Stimulated activated effector memory CD8-positive, alpha-beta T cell treated with anti-CD3 and anti-CD28 coated beads, Interleukin-12 subunit alpha, Interleukin-12 subunit beta, amount 100 ng/mL, for 72 hours (primary cell): ENCODE results near the gene LPAR3.

Source experiments
- ATAC-seq: fragments of 150-1000 bp; cut with Tn5 transposase; 2 replicates; pipeline ENCODE4 v1.10.0; 2021
- DNase-seq, 2 donors: peaks; one replicate each; pipeline ENCODE4 v3.0.0; 2021 to 2022; ENCODE audit warnings: low spot score in 2 of 2
- H3K27ac Mint-ChIP-seq: one replicate; pipeline ENCODE4 v1.8.0; 2022; ENCODE audit warnings: mild to moderate bottlenecking, mixed read lengths
- H3K36me3 Mint-ChIP-seq: one replicate; pipeline ENCODE4 v1.8.0; 2022; ENCODE audit warnings: mild to moderate bottlenecking, mixed read lengths
- H3K4me1 Mint-ChIP-seq: one replicate; pipeline ENCODE4 v1.8.0; 2022; ENCODE audit warnings: mixed read lengths
- H3K4me3 Mint-ChIP-seq: one replicate; pipeline ENCODE4 v1.8.0; 2022; ENCODE audit warnings: mild to moderate bottlenecking, mixed read lengths
- H3K9me3 Mint-ChIP-seq: one replicate; pipeline ENCODE4 v1.8.0; 2022; ENCODE audit warnings: mixed read lengths

LPAR3 gene

GRCh38 chr1:84853741-84854721 is 39.0 kb downstream of the LPAR3 start:
- H3K9me3 Mint-ChIP-seq: no peaks in the 10 kb centered on the region
- peak; percentile 100 for ATAC-seq
- peak overlapping the region; percentile 87 for H3K27ac Mint-ChIP-seq
- DNase-seq: no peak
- no peak overlapping the region for H3K4me3 Mint-ChIP-seq
- no peaks in the 10 kb centered on the region for H3K36me3 Mint-ChIP-seq
- peaks cover 26% of the 10 kb centered on the region for H3K4me1 Mint-ChIP-seq

DNA sequence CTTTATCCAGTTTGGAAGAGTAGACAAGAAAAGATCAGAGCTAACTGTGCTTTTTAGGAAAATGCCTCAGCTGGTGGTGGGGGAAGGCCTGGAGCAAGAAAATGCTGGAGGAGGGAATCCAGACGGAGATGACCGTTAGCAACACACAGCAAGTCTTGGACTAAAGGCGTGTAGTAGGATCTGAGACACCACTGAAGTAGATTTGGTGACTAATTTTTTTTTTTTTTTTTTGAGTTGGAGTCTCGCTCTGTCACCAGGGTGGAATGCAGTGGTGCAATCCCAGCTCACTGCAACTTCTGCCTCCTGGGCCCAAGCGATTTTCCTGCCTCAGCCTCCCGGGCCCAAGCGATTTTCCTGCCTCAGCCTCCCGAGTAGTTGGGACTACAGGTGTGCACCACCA is 41.2 kb downstream of the LPAR3 start:
- DNase-seq (no peak), ATAC-seq (no peak)
- no peaks in the 10 kb centered on the region for H3K9me3 Mint-ChIP-seq
- H3K36me3 Mint-ChIP-seq: no peaks in the 10 kb centered on the region
- H3K27ac Mint-ChIP-seq: no peak overlapping the region
- peaks cover 40% of the 10 kb centered on the region for H3K4me1 Mint-ChIP-seq
- no peak overlapping the region for H3K4me3 Mint-ChIP-seq

GRCh38 chr1:84849357-84849975 is 43.5 kb downstream of the LPAR3 start:
- no peak overlapping the region for H3K27ac Mint-ChIP-seq
- H3K36me3 Mint-ChIP-seq: no peaks in the 10 kb centered on the region
- no peak overlapping the region for H3K4me3 Mint-ChIP-seq
- H3K4me1 Mint-ChIP-seq: peaks cover 27% of the 10 kb centered on the region
- ATAC-seq: no peak
- no peaks in the 10 kb centered on the region for H3K9me3 Mint-ChIP-seq
- peak in 1 of 2 donors; percentile 26 for DNase-seq

DNA sequence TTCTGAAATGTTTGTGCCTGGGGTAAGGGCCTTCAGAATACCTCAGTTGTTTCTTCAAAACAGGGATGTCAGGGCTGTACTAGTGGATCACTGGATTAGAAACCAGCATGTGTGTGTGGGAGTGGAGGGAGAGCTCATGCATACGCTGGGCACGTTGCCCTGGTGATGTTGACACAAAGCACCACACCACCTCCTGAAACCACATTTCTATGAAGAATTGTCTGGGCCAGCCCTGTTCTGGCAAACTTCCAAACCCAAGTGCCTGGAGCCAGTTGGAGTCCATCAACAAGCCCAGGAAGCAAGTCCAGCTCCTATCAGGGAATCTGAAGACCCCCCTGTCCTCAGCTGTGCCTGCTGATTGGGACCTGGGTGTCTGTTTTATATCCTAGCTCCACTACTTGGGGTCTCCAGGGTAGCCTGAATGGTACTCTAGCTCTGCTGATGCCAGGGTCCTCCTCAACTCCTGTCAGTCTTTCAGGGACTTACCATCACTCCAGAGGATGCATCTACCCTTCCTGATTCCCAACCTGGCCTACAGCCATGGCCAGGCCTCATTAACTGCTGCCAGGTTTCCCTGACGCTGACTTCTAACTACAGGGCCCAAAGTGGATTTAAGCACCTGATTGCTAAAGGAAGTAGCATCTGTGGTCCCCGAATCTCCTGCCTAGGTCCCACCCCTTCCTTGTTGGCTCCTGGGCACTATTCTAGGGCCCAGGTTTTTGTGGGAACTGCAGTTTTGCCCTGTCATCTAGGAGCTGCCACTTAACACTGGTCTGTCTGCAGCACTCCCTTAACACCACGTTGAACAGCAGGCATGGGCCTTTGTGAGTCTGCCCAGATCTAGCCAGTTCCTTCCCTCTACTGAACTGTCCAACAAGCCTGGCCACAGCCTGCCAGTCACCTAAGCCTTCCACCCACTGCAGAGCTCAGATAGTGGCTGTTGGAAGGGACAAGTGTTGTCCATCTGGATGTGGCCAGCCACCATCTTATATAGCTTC is 45.5 kb downstream of the LPAR3 start:
- Mint-ChIP-seq H3K4me1 (peaks cover 15% of the 10 kb centered on the region), H3K27ac (peak overlapping the region; percentile 79), H3K4me3 (no peak overlapping the region), H3K9me3 (no peaks in the 10 kb centered on the region), H3K36me3 (no peaks in the 10 kb centered on the region)
- DNase-seq (peak in 1 of 2 donors; percentile 44), ATAC-seq (peak; percentile 72)

GRCh38 chr1:84846387-84846786 is 46.6 kb downstream of the LPAR3 start:
- H3K4me1 Mint-ChIP-seq: peaks cover 15% of the 10 kb centered on the region
- no peaks in the 10 kb centered on the region for H3K9me3 Mint-ChIP-seq
- H3K27ac Mint-ChIP-seq: no peak overlapping the region
- DNase-seq: no peak
- ATAC-seq: no peak
- H3K36me3 Mint-ChIP-seq: no peaks in the 10 kb centered on the region
- H3K4me3 Mint-ChIP-seq: no peak overlapping the region

GRCh38 chr1:84845357-84845756 is 47.6 kb downstream of the LPAR3 start:
- Mint-ChIP-seq H3K36me3 (no peaks in the 10 kb centered on the region), H3K4me3 (no peak overlapping the region), H3K4me1 (peaks cover 15% of the 10 kb centered on the region), H3K9me3 (no peaks in the 10 kb centered on the region), H3K27ac (no peak overlapping the region)
- ATAC-seq (no peak), DNase-seq (no peak)

DNA sequence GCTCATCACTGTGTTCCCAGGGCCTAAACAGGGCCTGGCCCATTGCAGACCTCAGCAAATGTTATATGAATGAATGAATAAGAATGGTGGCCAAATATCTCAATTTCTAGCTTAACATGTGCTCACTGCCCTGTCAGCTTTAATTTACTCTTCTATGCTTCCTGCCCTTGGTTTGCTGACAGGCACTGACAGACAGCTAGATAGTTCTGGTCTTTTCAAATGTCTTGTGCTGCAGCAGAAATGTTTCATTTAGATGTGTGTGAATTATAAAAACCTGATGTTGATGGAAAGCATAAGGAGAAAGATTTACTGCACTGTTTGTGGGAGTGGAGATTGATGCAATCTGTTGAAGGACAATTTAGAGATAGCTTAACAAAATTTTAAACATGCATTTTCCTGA is 48.9 kb downstream of the LPAR3 start:
- no peaks in the 10 kb centered on the region for H3K36me3 Mint-ChIP-seq
- ATAC-seq: no peak

DNA sequence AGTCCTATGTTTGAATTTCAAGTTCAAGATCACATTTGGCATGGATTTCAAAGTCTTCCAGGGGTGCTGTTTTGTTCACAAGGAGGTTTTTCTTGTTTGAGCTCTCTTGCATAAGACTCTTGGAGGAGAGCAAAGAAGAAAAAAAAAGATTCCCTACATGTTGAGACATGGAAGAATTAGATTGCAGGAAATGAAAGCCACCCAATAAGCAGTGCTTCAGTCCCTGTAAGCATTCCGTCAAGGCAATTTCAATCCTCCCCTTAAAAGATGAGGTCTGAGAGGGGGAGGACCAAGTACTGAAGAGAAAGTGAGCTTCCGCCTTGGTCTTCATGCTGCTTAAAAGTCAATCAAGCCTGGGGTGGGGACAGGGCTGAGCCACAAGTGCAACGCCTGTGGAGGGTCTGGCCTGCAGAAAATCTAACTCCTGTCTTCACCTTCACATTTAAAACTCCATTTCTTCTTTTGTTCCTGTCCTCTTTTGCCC is 50.2 kb downstream of the LPAR3 start:
- Mint-ChIP-seq H3K27ac (no peak overlapping the region), H3K36me3 (no peaks in the 10 kb centered on the region), H3K9me3 (no peaks in the 10 kb centered on the region), H3K4me1 (peaks cover 10% of the 10 kb centered on the region), H3K4me3 (no peak overlapping the region)
- DNase-seq (no peak), ATAC-seq (no peak)

More for the DNA sequence above, 48.9 kb downstream of the LPAR3 start:
- DNase-seq: no peak
- Mint-ChIP-seq H3K27ac (no peak overlapping the region), H3K9me3 (no peaks in the 10 kb centered on the region), H3K4me1 (peaks cover 15% of the 10 kb centered on the region), H3K4me3 (no peak overlapping the region)

DNA sequence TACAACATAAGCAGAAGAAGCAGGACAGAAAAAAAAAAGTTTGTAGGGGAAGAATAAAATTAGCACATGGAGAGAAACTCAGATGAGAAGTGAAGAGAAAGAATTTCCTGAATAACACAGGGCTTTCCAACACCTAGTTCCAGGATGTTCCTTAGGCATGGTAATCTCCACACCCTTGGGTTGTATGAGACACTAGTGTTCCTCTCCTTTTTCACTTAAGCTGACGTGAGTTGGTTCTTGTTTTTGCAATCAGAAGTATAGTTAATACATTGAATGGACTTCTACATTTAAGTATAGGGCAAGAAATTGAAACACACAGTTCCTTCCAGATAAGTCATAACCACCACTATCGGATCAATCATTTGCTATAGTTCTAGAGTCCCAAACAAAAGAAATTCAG is 51.0 kb downstream of the LPAR3 start:
- Mint-ChIP-seq H3K27ac (no peak overlapping the region), H3K4me1 (peaks cover 2% of the 10 kb centered on the region), H3K4me3 (no peak overlapping the region), H3K36me3 (no peaks in the 10 kb centered on the region), H3K9me3 (no peaks in the 10 kb centered on the region)
- ATAC-seq: no peak
- DNase-seq: no peak

DNA sequence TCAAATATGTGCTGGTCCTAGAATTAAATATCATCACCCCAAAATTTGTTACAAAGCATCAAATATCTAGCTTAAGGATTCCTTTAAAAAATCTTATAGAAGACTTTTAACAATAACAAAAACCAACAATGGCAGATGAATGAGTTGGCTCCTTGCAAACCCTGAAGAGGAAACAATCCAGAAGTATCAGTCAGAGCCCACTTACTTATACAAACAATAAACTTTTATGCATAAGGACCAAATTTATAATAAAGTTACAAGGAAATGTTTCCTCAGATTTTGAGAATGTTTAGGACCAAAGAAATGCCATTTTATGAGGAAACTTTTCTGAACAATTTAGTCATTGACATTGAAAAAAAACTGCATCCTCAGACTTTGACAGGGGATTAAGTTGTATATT is 52.7 kb downstream of the LPAR3 start:
- H3K4me3 Mint-ChIP-seq: no peak overlapping the region
- H3K27ac Mint-ChIP-seq: no peak overlapping the region
- no peaks in the 10 kb centered on the region for H3K4me1 Mint-ChIP-seq
- H3K36me3 Mint-ChIP-seq: no peaks in the 10 kb centered on the region
- no peaks in the 10 kb centered on the region for H3K9me3 Mint-ChIP-seq
- no peak for ATAC-seq
- DNase-seq: no peak

DNA sequence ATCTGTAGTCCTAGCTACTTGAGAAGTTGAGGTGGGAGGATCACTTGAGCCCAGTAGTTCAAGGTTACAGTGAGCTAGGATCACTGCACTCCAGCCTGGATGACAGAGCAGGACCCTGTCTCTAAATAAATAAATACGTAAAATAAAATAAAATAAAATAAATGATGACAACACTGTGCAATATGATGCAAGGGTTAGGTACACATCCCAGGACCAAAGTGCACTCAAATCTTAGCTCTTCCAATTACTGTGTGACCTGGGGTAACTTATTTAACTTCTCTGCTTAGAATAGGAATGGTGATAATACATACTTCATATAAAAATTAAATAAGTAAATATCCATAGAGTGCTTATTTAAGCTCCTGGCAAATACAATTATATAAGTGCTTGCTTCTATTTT is 53.5 kb downstream of the LPAR3 start:
- Mint-ChIP-seq H3K27ac (no peak overlapping the region), H3K9me3 (no peaks in the 10 kb centered on the region), H3K36me3 (no peaks in the 10 kb centered on the region), H3K4me3 (no peak overlapping the region), H3K4me1 (peaks cover 5% of the 10 kb centered on the region)
- DNase-seq: no peak
- ATAC-seq: no peak

DNA sequence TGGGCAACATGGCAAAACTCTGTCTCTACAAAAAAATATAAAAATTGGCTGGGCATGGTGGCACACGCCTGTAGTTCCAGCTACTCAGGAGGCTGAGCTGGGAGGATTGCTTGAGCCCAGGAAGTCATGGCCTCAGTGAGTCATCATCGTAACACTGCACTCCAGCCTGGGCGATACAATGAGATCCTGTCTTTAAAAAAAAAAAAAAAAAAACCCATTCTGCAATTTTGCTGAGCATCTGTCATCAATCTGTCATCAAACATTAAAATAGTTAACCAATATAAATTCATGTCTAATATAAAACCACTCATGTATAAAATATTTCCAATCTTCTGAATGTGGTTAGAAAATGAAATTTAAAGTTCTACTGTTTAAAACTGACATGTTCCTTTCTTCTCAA is 56.9 kb downstream of the LPAR3 start:
- Mint-ChIP-seq H3K27ac (no peak overlapping the region), H3K36me3 (no peaks in the 10 kb centered on the region), H3K4me3 (no peak overlapping the region), H3K4me1 (peaks cover 5% of the 10 kb centered on the region), H3K9me3 (no peaks in the 10 kb centered on the region)
- ATAC-seq: no peak
- no peak for DNase-seq

GRCh38 chr1:84835169-84835568 is 57.8 kb downstream of the LPAR3 start:
- no peaks in the 10 kb centered on the region for H3K9me3 Mint-ChIP-seq
- H3K4me3 Mint-ChIP-seq: no peak overlapping the region
- ATAC-seq (no peak), DNase-seq (no peak)
- no peaks in the 10 kb centered on the region for H3K36me3 Mint-ChIP-seq
- no peak overlapping the region for H3K27ac Mint-ChIP-seq
- H3K4me1 Mint-ChIP-seq: peaks cover 5% of the 10 kb centered on the region

DNA sequence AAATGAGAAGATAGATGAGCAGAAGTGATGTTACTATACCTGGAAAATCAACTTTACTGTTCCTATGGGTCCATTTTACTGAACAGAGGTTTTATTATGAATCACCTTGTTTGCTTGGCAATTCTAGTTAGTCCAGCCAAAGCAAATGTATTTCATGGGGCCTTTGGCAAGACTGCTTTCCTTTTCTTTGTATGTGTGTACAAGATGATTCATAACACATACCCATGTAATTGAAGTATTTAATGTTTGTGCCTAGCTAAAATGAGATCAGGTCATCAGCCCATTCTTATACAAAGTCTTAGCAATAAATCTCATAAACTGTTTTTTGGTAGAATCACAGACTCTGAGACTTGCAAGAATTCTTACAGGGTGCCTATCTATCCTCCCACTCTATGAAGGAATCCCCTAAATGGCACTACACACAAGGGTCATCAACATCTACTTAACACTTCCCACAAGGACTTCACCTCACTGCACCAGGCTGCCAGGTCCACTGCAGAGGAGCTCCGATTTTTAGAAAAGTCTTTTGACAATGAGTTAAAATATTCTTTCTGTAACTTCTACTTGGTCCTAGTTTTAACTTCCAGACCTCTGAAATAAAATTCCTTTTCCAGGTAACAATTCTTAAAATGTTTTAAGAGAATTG is 58.5 kb downstream of the LPAR3 start:
- no peaks in the 10 kb centered on the region for H3K9me3 Mint-ChIP-seq
- ATAC-seq: peak; percentile 60
- H3K4me3 Mint-ChIP-seq: no peak overlapping the region
- H3K36me3 Mint-ChIP-seq: no peaks in the 10 kb centered on the region
- no peak for DNase-seq
- peaks cover 5% of the 10 kb centered on the region for H3K4me1 Mint-ChIP-seq
- no peak overlapping the region for H3K27ac Mint-ChIP-seq
